ENCODE data around the gene CREG1.
"Not testable (repeated sequence)": the region's sequence is repeated elsewhere in the genome, so short reads cannot be mapped to it uniquely, and the experiment has no call there.

CREG1 gene

GRCh38 chr1:167553136-167554027 lies at the start of gene CREG1:
Gene CREG1, minus strand, starts transcription at chr1:167553762.
- DNase-seq (ENCODE audit: low spot score) = peak; percentile 93

GRCh38 chr1:167602840-167603239 lies 49.3 kb upstream of the CREG1 start:
- no peak for DNase-seq (ENCODE audit: low spot score)

GRCh38 chr1:167601442-167602383 lies 48.2 kb upstream of the CREG1 start:
- DNase-seq (ENCODE audit: low spot score) = no peak

DNA sequence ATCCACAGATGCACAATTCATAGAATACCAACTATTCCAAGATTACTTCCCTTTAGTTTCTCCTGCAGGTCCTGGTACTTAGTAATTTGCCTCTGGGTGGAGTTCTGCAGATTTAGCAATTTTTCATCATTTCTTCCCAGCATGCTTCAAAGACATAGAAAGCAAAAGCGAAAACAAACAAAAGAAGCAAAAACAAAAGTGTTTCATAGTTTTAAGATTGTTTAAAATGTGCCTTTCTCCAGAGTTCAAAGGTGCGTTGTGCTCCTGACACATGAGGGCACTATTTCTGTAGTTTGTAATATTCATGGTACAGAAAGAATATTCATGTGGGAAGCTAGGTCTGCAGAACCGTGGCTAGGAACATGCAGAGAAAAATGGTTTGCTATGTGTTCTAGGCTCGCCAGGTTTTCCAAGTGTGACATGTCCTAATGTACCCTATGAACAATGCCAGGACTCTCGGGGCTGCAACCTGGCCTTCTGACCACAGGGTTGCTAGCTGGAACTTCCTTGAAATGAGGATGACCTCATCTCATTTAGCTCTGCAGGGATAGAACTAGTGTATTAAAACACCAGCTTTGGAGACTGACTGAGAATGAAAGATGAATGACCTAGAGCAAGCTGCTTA lies 46.5 kb upstream of the CREG1 start:
- no peak for DNase-seq (ENCODE audit: low spot score)

DNA sequence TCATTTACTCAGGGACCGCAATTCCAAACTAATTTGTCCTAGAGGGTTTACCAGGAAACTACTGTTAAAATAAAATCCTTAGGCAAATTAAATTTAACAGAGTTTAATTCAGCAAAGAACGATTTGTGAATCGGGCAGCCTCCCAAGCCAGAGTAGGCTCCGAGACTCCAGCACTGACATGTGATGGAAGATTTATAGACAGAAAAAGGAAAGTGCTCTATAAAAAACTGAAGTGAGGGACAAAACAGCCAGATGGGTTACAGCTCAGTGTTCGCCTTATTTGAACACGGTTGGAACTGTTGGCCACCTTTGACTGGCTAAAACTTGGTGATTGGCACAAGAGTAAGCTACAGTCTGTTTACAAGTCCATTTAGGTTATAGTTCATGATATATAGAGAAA lies 41.3 kb upstream of the CREG1 start:
- no peak for DNase-seq (ENCODE audit: low spot score)

GRCh38 chr1:167593860-167594259 lies 40.3 kb upstream of the CREG1 start:
- no peak for DNase-seq (ENCODE audit: low spot score)

DNA sequence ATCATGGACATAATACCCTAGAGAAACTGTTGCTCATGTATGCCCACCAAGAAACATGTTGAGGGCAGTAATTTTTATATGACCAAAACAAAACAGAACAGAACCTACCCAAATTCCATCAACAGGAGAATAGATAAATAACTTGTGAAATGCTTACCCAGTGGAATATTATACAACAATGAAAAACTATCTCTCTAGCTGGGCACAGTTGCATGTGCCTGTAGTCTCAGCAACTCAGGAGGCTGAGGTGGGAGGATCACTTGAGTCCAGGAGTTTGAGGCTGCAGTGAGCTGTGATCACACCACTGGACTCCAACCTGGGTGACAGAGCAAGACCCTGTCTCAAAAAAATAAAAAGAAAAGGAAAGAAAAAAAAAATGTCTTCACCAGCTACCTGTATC lies 38.9 kb upstream of the CREG1 start:
- no peak for DNase-seq (ENCODE audit: low spot score)

- no peak for DNase-seq (ENCODE audit: low spot score)
Observed at GRCh38 chr1:167588361-167588760, 34.8 kb upstream of the CREG1 start.

GRCh38 chr1:167587872-167588271 lies 34.3 kb upstream of the CREG1 start:
- DNase-seq (ENCODE audit: low spot score) = no peak

GRCh38 chr1:167587342-167587741 lies 33.8 kb upstream of the CREG1 start:
- DNase-seq (ENCODE audit: low spot score) = no peak

- DNase-seq (ENCODE audit: low spot score) = no peak
Observed at GRCh38 chr1:167584581-167584980, 31.0 kb upstream of the CREG1 start.

GRCh38 chr1:167582722-167583121 lies 29.2 kb upstream of the CREG1 start:
- no peak for DNase-seq (ENCODE audit: low spot score)

DNA sequence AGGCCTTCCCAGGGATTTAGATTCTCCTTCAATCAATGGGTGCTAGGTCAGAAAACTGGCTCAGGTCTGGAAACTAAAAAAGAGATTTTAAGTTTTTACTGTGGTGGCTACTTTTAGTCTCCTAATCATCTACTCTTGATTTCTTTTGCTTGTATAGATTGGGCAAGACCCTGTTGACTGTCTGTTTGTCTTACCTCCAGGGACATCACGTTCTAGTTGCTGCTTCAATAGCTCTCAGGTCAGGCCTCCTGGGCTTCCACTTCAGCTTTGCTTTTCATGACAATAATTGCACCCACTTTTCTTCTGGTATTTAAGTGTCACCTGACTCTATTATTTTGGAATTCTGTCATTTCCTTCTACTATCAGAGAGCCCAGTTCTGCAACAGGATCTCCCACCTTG lies 28.5 kb upstream of the CREG1 start:
- DNase-seq (ENCODE audit: low spot score) = no peak

DNA sequence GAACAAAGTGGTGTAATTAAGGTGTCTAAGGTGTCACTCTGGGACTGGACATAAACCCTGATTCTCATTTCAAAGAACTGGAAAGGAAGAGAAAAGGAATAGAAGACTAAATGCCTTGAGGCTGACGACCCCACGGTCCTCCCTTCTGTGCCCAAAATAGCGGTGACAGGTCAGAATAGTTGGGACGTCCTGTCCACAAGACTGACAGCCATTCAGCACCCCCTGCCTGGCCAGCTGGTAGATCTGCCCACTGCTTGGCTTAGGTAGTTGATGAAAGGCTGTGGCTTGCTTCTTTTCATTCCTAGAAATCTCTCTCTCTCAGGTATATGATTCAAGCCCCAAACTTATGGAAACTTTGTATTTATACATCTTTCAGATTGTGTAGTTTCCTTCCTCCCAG lies 26.4 kb upstream of the CREG1 start:
- no peak for DNase-seq (ENCODE audit: low spot score)

DNA sequence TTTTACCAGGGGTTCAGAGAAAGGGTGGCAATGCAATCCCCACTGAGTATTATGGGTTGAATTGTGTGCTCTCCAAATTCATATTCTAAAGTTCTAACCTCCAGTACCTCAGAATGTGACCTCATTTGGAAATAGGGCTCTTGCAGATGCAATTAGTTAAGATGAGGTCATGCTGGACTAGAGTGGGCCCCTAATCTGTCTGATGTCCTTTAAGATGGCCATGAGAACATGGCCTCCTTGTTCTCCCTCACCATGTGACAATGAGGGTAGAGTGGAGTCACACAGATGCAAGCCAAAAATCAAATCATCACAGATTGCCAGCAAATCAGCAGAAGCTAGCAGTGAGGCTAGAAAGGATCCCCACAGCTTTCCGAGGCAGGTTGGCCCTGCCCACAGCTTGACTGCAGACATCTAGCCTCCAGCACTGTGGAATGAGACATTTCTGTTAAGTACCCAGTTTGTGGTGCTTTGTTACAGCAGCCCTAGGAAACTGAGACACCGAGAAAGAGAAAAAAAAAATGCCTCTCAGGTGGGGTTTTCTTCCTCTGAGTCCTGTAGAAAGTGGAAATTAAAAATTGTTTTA lies 25.5 kb upstream of the CREG1 start:
- no peak for DNase-seq (ENCODE audit: low spot score)

DNA sequence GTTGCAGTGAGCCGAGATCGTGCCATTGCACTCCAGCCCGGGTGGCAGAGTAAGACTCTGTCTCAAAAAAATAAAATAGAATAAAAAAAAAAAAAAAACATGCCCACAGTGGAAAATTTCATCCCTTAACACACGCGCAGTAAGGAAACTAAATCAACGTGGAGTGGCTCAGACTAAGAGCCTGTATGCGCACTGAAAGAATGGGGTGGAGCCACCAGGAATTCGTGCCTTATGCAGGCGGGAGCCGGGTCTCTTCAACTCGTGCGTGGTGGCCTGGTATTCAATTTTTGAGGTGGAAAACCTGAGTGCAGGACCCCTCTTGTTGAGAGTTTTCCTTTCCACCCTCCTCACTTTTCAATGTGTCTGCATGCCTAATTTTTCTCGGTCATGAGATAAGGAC lies 22.1 kb upstream of the CREG1 start:
- DNase-seq (ENCODE audit: low spot score) = no peak

GRCh38 chr1:167573035-167573434 lies 19.5 kb upstream of the CREG1 start:
- DNase-seq (ENCODE audit: low spot score) = no peak

GRCh38 chr1:167570712-167571111 lies 17.1 kb upstream of the CREG1 start:
- not testable (repeated sequence) for DNase-seq (ENCODE audit: low spot score)

DNA sequence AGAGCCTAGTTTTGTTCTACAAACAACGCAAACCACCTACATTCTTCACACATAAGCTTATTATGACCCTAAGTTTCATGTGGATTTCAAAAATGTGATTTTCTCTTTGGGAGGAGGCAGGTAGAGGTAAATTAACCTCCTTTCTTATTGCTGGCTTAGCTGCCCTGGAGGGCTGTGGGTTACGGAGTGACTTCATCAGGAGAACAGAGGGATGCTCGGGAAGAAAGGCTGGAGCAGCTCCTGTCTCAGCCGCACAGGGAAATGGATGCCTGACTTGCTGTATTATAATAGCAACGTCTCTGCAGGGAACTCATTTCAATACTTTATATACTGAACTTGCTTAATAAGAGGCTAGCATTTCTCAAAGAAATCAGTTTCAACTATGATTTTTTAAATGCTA lies 14.1 kb upstream of the CREG1 start:
- DNase-seq (ENCODE audit: low spot score) = no peak

DNA sequence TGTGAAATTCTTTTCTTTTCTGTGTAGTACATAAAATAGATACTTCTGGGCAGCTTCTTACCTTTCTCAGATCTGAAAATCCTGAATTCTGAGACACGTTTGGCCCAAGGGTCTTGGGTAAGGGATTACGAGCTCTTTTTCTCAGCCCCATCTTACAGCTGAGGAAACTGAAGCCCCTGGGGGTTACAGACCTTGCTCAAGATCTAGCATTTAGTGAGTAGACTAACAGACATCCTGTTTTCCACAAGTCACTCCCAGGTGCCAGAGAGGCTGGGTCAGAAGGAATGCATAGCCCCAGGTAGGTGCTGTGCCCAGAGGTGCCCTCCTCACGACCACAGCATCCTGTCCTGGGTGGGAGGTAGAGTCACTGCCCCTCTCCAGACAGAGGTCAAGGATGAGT lies 13.2 kb upstream of the CREG1 start:
- DNase-seq (ENCODE audit: low spot score) = no peak

DNA sequence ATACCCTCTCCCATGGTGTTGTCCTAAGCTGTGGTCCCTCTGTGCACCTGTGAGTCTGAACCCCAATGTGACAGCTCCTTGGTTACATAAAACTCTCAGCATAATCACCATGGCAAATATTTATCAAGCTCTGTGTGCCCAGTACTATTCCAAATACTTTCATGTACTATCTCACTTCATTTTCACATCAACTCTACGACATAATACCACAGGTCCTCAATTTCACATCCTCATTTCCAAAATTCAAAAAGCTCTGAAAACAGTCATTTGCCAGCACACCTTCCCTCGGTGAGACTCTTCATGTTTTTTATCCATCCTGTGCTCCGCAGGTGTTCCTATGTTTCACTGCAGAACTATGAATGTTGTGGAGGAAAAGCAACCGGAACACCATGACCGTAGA lies 12.4 kb upstream of the CREG1 start:
- no peak for DNase-seq (ENCODE audit: low spot score)

GRCh38 chr1:167564612-167565270 lies 11.2 kb upstream of the CREG1 start:
- no peak for DNase-seq (ENCODE audit: low spot score)

All from hematopoietic multipotent progenitor cell treated with erythropoietin and hydrocortisone succinate and interleukin-3 and kit ligand, for 17 days (in vitro differentiated cells).